ENCODE results near the gene GALC. TPM values are rescaled to one million over a fixed set of nuclear protein-coding genes. Genes with fewer than 3 reads are reported as not detected.
"Not testable (repeated sequence)": the region's sequence is repeated elsewhere in the genome, so short reads cannot be mapped to it uniquely, and the experiment has no call there.

Gene GALC
- total RNA-seq, 1 experiment from 2014 or later = 10.7 TPM

DNA sequence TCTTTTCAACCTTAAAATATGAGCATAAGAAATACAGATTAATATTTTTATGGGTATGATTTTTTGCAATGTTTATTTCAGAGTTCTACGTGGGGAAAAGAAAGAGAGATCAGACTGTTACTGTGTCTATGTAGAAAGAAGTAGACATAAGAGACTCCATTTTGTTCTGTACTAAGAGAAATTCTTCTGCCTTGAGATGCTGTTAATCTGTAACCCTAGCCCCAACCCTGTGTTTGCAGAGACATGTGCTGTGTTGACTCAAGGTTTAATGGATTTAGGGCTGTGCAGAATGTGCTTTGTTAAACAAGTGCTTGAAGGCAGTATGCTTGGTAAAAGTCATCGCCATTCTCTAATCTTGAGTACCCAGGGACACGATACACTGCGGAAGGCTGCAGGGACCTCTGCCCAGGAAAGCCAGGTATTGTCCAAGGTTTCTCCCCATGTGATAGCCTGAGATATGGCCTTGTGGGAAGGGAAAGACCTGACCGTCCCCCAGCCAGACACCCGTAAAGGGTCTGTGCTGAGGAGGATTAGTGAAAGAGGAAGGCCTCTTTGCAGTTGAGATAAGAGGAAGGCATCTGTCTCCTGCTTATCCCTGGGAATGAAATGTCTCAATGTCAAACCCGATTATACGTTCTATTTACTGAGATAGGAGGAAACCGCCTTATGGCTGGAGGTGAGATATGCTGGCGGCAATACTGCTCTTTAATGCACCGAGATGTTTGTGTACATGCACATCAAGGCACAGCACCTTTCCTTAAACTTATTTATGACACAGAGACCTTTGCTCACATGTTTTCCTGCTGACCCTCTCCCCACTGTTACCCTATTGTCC, 31.5 kb upstream of the GALC start:
- H3K9me3 Mint-ChIP-seq; ATAC-seq; DNase-seq (ENCODE audit: low spot score); H3K4me3 Mint-ChIP-seq; H3K27ac Mint-ChIP-seq; CTCF ChIA-PET; POLR2A ChIA-PET; H3K27me3 Mint-ChIP-seq (ENCODE audit: low read depth); H3K36me3 Mint-ChIP-seq: not testable (repeated sequence)
- H3K4me1 Mint-ChIP-seq = peaks cover 23% of the 10 kb centered on the region
- peak; percentile 74; the same call in 1 of the 2 replicates for TF ChIP-seq RORB (CRISPR knock-in tag; IDR thresholded peaks at IDR 0.05)

GRCh38 chr14:88023658-88024187, 30.7 kb upstream of the GALC start:
- H3K27me3 Mint-ChIP-seq (ENCODE audit: low read depth) = no peaks in the 10 kb centered on the region
- ATAC-seq (peak; percentile 79), DNase-seq (ENCODE audit: low spot score) (no peak)
- H3K4me1 Mint-ChIP-seq = peaks cover 23% of the 10 kb centered on the region
- CTCF ChIA-PET = no interaction called here
- H3K9me3 Mint-ChIP-seq = peaks cover 6% of the 10 kb centered on the region
- POLR2A ChIA-PET = no interaction called here
- no peak overlapping the region for H3K4me3 Mint-ChIP-seq
- H3K27ac Mint-ChIP-seq = no peak overlapping the region
- TF ChIP-seq TEAD1 (CRISPR knock-in tag; IDR thresholded peaks at IDR 0.05) = 0 out of 2 replicates have a peak, but pooled peaks have one; percentile 35
- TF ChIP-seq NR3C1 (CRISPR knock-in tag; conservative IDR thresholded peaks at IDR 0.05; ENCODE audit: low read depth) = no peak
- H3K36me3 Mint-ChIP-seq = no peaks in the 10 kb centered on the region

- ChIA-PET POLR2A (no interaction called here), CTCF (interaction anchor here (0.8 to 2.6 kb wide), 4 partner anchors 73 to 217 kb away, joined by 3 to 13 read pairs (median 6); no protein-coding TSS in a partner anchor)
- TF ChIP-seq, protein P1, sequence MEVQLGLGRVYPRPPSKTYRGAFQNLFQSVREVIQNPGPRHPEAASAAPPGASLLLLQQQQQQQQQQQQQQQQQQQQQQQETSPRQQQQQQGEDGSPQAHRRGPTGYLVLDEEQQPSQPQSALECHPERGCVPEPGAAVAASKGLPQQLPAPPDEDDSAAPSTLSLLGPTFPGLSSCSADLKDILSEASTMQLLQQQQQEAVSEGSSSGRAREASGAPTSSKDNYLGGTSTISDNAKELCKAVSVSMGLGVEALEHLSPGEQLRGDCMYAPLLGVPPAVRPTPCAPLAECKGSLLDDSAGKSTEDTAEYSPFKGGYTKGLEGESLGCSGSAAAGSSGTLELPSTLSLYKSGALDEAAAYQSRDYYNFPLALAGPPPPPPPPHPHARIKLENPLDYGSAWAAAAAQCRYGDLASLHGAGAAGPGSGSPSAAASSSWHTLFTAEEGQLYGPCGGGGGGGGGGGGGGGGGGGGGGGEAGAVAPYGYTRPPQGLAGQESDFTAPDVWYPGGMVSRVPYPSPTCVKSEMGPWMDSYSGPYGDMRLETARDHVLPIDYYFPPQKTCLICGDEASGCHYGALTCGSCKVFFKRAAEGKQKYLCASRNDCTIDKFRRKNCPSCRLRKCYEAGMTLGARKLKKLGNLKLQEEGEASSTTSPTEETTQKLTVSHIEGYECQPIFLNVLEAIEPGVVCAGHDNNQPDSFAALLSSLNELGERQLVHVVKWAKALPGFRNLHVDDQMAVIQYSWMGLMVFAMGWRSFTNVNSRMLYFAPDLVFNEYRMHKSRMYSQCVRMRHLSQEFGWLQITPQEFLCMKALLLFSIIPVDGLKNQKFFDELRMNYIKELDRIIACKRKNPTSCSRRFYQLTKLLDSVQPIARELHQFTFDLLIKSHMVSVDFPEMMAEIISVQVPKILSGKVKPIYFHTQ (CRISPR knock-in tag; IDR thresholded peaks at IDR 0.05) = no peak
- TF ChIP-seq SMAD3 (CRISPR knock-in tag; IDR thresholded peaks at IDR 0.05; ENCODE audit: borderline replicate concordance) (no peak), IRF1 (CRISPR knock-in tag; IDR thresholded peaks at IDR 0.05) (no peak), ZNF121 (CRISPR knock-in tag; IDR thresholded peaks at IDR 0.05) (no peak), CDX4 (CRISPR knock-in tag; IDR thresholded peaks at IDR 0.05; ENCODE audit: borderline replicate concordance) (no peak), NR1H2 (CRISPR knock-in tag; IDR thresholded peaks at IDR 0.05) (no peak), TP53 (CRISPR knock-in tag; IDR thresholded peaks at IDR 0.05) (no peak), CREM (CRISPR knock-in tag; IDR thresholded peaks at IDR 0.05) (no peak), ZNF671 (CRISPR knock-in tag; IDR thresholded peaks at IDR 0.05) (no peak), TEAD1 (CRISPR knock-in tag; IDR thresholded peaks at IDR 0.05) (no peak), ZNF396 (CRISPR knock-in tag; IDR thresholded peaks at IDR 0.05; ENCODE audit: borderline replicate concordance) (no peak)
- TF ChIP-seq, protein P2, sequence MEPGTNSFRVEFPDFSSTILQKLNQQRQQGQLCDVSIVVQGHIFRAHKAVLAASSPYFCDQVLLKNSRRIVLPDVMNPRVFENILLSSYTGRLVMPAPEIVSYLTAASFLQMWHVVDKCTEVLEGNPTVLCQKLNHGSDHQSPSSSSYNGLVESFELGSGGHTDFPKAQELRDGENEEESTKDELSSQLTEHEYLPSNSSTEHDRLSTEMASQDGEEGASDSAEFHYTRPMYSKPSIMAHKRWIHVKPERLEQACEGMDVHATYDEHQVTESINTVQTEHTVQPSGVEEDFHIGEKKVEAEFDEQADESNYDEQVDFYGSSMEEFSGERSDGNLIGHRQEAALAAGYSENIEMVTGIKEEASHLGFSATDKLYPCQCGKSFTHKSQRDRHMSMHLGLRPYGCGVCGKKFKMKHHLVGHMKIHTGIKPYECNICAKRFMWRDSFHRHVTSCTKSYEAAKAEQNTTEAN (CRISPR knock-in tag; IDR thresholded peaks at IDR 0.05) = no peak
- TF ChIP-seq, protein P3, sequence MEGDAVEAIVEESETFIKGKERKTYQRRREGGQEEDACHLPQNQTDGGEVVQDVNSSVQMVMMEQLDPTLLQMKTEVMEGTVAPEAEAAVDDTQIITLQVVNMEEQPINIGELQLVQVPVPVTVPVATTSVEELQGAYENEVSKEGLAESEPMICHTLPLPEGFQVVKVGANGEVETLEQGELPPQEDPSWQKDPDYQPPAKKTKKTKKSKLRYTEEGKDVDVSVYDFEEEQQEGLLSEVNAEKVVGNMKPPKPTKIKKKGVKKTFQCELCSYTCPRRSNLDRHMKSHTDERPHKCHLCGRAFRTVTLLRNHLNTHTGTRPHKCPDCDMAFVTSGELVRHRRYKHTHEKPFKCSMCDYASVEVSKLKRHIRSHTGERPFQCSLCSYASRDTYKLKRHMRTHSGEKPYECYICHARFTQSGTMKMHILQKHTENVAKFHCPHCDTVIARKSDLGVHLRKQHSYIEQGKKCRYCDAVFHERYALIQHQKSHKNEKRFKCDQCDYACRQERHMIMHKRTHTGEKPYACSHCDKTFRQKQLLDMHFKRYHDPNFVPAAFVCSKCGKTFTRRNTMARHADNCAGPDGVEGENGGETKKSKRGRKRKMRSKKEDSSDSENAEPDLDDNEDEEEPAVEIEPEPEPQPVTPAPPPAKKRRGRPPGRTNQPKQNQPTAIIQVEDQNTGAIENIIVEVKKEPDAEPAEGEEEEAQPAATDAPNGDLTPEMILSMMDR (IDR thresholded peaks at IDR 0.05) = no peak
- TF ChIP-seq, protein P4, sequence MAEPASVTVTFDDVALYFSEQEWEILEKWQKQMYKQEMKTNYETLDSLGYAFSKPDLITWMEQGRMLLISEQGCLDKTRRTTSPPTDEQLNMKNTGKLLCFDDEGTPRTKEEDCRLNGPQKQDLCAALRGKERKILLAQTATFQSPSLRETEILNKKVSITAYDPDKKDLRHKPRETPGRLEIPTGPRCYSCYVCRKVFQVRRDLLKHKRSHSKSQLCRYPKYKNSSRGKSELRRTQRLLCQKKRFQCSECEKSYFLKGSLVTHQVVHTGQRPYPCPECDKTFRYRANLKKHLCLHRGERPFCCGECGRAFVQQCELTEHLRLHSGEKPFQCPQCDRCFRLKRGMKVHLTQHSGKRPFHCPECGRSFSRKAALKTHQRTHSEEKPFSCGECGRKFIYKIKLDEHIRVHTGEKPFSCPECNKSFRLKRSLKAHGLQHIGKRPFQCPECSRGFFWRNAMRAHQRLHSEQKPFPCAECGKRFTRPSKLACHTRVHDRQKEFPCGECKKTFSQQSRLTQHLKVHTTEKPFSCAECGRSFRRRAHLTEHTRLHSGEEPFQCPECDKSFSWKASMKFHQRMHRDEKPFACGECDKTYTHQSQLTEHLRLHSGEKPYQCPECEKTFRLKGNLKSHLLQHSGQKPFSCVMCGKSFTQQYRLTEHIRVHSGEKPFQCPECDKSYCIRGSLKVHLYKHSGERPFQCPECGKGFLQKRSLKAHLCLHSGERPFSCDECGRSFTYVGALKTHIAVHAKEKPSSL (CRISPR knock-in tag; conservative IDR thresholded peaks at IDR 0.05) = no peak
- Mint-ChIP-seq H3K4me1 (peaks cover 10% of the 10 kb centered on the region), H3K36me3 (no peaks in the 10 kb centered on the region), H3K27me3 (ENCODE audit: low read depth) (no peaks in the 10 kb centered on the region), H3K9me3 (peaks cover 16% of the 10 kb centered on the region), H3K4me3 (no peak overlapping the region), H3K27ac (no peak overlapping the region)
- DNase-seq (ENCODE audit: low spot score) = no peak
- no peak for ATAC-seq
Measured at GRCh38 chr14:88017535-88017934, 24.6 kb upstream of the GALC start.

Data from WTC11 (cell line).